Measurements from ENCODE around the gene RRP9. TPM values are rescaled to one million over a fixed set of nuclear protein-coding genes. Genes with fewer than 3 reads are reported as not detected.

RRP9 gene
- total RNA-seq = 10 to 100 TPM; 82.4 to 83.9 TPM

GRCh38 chr3:51941798-51942602, at the start of gene RRP9, which contains the start of gene PARP3:
Gene RRP9 (minus strand): TSS chr3:51941904. CDS start chr3:51941867, 37 bp downstream.
Gene PARP3 (plus strand): TSS chr3:51942363. CDS start chr3:51943356, 993 bp downstream.
- ChIA-PET CTCF (interaction anchor here (0.6 to 3.1 kb wide), 20 partner anchors 9 to 213 kb away, joined by 3 to 42 read pairs (median 5); partner anchors contain the start of genes ABHD14A, ABHD14B, PCBP4 and POC1A), POLR2A (interaction anchor here (1.0 to 2.4 kb wide), 6 partner anchors 26 to 213 kb away, joined by 3 to 26 read pairs (median 9); partner anchors contain the start of genes ABHD14B, ACY1, DUSP7 and PCBP4)

- ChIA-PET CTCF (interaction anchor here (0.7 kb wide), 2 partner anchors 66 to 222 kb away, joined by 3 to 4 read pairs; partner anchors contain the start of gene DUSP7), POLR2A (interaction anchor here (1.0 to 1.3 kb wide), 2 partner anchors 17 to 66 kb away, joined by 3 read pairs; partner anchors contain the start of genes ABHD14B and DUSP7)
These were observed 48.8 kb upstream of the RRP9 start for GRCh38 chr3:51990501-51990971.

- CTCF ChIA-PET = no interaction called here
These were observed 46.8 kb upstream of the RRP9 start for GRCh38 chr3:51988286-51989146.

DNA sequence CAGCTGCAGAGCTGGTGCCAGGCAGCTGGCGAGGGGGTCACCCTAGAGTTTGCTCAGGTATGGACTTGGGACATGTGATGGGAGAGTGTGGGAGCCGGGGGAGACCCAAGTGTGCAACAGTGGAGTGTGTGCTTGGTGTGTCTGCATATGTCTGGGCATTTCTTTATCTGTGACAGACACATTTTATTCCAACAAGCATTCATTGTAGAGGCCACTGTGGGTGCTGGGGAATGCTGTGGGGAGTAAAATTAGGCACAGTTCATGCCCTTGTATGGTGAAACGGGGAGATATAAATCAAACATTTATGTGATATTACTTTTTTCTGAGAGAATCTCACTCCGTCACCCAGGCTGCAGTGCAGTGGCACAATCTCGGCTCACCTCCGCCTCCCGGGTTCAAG, 45.9 kb upstream of the RRP9 start:
- ChIA-PET POLR2A (no interaction called here), CTCF (no interaction called here)

More at GRCh38 chr3:51988286-51989146, 46.8 kb upstream of the RRP9 start:
- POLR2A ChIA-PET = no interaction called here

GRCh38 chr3:51986010-51986947, 44.6 kb upstream of the RRP9 start:
- POLR2A ChIA-PET = no interaction called here
- CTCF ChIA-PET = no interaction called here

GRCh38 chr3:51985063-51985462, 43.4 kb upstream of the RRP9 start:
- CTCF ChIA-PET = interaction anchor here (2.1 to 4.1 kb wide), 2 partner anchors 9 to 43 kb away, joined by 6 to 31 read pairs; partner anchors contain the start of genes PARP3, RPL29 and RRP9
- POLR2A ChIA-PET = interaction anchor here (4.4 kb wide), 1 partner anchor 9 kb away, joined by 84 read pairs; the partner anchor contains the start of gene RPL29

- CTCF ChIA-PET = interaction anchor here (0.7 to 4.1 kb wide), 5 partner anchors 10 to 156 kb away, joined by 3 to 31 read pairs (median 10); partner anchors contain the start of genes ABHD14A, ABHD14B, PARP3 and RPL29
- POLR2A ChIA-PET = interaction anchor here (0.7 to 4.4 kb wide), 3 partner anchors 9 to 293 kb away, joined by 4 to 84 read pairs (median 5); partner anchors contain the start of gene RPL29
These were observed 42.6 kb upstream of the RRP9 start for GRCh38 chr3:51984269-51984647.

DNA sequence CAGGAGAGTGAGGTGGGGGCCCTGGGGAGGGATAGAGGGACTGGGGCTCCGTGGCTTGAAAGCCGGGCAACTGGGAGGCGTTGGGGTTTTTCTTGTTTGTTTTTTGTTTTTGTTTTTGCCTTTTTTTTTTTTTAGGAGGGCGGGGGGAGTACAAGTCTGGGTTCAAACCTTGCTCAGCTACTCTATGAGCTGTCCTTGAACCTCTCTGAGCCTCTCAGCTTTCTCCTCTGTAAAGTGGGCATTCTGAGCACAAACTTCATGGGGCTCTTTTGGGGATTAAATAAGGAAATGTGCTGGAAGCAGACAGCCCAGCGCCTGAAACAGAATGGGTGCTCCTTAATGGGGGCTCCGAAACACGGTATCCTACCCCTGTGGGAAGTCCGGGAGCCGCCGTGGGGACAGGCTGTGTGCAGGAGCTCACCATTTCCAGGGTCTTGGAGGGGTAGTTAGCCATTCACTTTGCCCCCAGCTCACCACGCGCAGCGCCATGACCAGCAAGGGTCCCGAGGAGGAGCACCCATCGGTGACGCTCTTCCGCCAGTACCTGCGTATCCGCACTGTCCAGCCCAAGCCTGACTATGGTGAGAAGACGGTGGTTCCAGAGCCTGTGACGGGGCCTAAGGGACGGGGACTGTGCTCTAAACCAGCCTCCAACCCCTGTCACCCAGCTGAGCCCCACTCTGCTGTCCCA, 42.0 kb upstream of the RRP9 start:
- ChIA-PET CTCF (interaction anchor here (0.6 to 4.1 kb wide), 7 partner anchors 10 to 295 kb away, joined by 3 to 31 read pairs (median 6); partner anchors contain the start of genes ABHD14A, ABHD14B, PARP3 and RPL29), POLR2A (interaction anchor here (0.6 to 4.4 kb wide), 10 partner anchors 9 to 1643 kb away, joined by 3 to 84 read pairs (median 5); partner anchors contain the start of genes ABHD14A, ABHD14B, PARP3 and RASSF1)

DNA sequence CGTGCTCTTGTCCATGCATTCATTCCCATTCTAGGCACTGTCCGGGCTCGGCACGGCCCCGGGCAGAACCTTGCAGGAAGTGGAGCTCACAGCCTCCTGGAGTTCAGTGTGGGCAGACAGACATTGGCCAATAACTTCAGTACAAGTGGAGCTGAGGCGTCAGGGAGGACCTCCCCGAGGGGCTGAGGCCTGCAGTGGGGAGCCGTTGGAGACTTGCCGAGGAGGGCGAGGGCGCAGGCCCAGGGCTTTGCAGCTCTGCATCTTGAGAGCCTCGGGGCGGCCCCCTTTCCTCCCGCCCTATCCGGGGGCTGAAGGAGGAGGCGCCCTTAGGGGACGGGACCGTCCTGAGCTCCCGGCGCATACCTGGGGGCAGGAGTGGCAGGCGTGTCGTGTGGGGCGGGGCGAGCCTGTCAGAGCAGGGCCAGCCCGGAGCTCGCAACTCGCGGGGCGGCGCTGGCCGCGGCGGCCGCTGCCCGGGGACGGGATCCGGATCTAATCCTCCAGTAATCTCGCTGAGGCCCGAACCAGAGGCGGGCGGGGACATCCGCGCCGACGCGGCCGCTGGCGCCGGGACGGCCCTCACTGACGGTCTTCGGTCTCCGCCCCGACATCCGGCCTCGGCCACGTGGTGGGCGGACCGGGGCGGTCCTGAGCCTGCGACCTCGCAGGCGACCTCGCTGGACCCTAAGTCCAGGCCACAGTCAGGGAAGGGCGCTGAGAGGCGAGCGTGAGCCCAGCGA, 41.3 kb upstream of the RRP9 start, which contains the start of gene ACY1:
Gene ACY1, plus strand, starts transcription at position 698 of the 740 bp plus-strand sequence. CDS start 530 bp downstream, outside the sequence.
- CTCF ChIA-PET = interaction anchor here (0.8 to 4.1 kb wide), 8 partner anchors 9 to 296 kb away, joined by 3 to 31 read pairs (median 8); partner anchors contain the start of genes ABHD14A, ABHD14B, PARP3 and RPL29

DNA sequence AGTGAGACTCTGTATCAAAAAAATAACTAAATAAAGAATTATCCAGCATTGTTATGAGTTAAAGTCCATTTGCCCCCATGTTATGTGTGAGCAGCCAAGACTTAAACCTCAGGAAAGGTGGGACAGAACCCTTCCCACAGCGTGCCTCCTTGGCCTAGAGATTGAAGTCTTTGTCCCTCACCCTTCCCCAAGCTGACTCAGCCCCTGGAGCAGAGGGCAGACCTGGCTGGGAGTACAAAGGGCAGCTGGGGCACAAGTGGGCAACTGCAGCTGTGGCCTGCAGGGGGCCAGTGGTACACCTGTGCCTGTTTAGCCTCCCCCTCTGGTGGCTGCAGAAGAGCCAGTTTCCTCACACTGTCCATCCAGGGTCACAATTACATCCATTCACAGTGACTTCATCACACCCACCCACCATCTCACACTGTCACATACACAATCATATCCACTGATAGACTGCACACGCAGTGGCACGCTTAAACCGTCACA, 40.7 kb upstream of the RRP9 start:
- ChIA-PET CTCF (interaction anchor here (0.5 to 4.1 kb wide), 10 partner anchors 8 to 389 kb away, joined by 3 to 31 read pairs (median 4); partner anchors contain the start of genes ABHD14A, ABHD14B, PARP3 and RPL29), POLR2A (interaction anchor here (0.5 to 4.4 kb wide), 11 partner anchors 7 to 471 kb away, joined by 3 to 84 read pairs (median 5); partner anchors contain the start of genes ABHD14A, ABHD14B, PARP3 and PCBP4)

More for the DNA sequence above, 41.3 kb upstream of the RRP9 start, which contains the start of gene ACY1:
- POLR2A ChIA-PET = interaction anchor here (0.7 to 4.4 kb wide), 10 partner anchors 8 to 470 kb away, joined by 3 to 84 read pairs (median 4); partner anchors contain the start of genes ABHD14A, ABHD14B, PARP3 and RPL29

DNA sequence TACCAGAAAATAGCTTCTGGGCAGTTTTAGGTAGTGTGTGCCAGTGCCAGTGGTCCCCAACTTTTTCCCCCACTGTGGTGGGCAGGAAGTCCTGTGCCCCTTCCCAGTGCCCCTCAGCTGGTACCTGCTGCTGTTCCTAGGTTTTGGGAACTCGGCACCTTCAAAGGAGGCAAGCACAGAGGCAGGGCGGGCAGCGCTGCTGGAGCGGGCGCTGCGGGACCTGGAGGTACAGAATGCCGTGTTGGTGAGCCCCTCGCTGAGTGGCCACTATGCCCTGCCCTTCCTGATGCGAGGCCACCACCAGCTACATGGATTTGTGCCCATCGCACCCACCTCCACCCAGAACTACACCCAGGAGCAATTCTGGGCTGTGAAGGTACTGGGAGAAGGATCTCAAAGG, 38.5 kb upstream of the RRP9 start:
- ChIA-PET CTCF (interaction anchor here (1.1 to 1.9 kb wide), 3 partner anchors 13 to 74 kb away, joined by 3 to 4 read pairs (median 4); partner anchors contain the start of gene PARP3), POLR2A (no interaction called here)

- ChIA-PET CTCF (no interaction called here), POLR2A (no interaction called here)
These were observed 36.4 kb upstream of the RRP9 start for GRCh38 chr3:51978143-51978502.

- ChIA-PET POLR2A (no interaction called here), CTCF (interaction anchor here (1.6 kb wide), 1 partner anchor 35 kb away, joined by 6 read pairs; no protein-coding TSS in a partner anchor)
These were observed 35.9 kb upstream of the RRP9 start for GRCh38 chr3:51977446-51978142.

- ChIA-PET POLR2A (interaction anchor here (0.6 kb wide), 1 partner anchor 81 kb away, joined by 5 read pairs; no protein-coding TSS in a partner anchor), CTCF (interaction anchor here (0.7 to 4.5 kb wide), 3 partner anchors 33 to 80 kb away, joined by 3 to 42 read pairs (median 6); partner anchors contain the start of genes DUSP7, PARP3 and RRP9)
These were observed 34.3 kb upstream of the RRP9 start for GRCh38 chr3:51975852-51976549.

Data from activated CD8-positive, alpha-beta memory T cell treated with anti-CD3 and anti-CD28 coated beads for 36 hours (primary cell).